Measurements from ENCODE around the gene FAM180B.

DNA sequence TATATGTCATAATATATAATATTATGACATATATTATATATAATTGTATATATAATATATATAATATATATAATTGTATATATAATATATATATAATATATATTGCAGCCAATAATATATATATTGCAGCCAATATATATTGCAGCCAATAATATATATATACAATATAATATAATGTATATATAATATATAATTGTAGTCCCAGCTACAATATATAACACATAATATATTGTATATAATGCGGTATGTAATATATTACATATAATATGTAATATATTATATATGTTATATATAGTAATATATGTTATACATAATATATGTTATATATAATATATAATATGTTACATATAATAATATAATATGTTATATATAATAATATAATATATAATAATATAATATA is 27.8 kb upstream of the FAM180B start:
- TF ChIP-seq POLR2A (IDR thresholded peaks at IDR 0.05; ENCODE audit: extremely low read depth, insufficient read length) = no peak
- TF ChIP-seq, protein P1, sequence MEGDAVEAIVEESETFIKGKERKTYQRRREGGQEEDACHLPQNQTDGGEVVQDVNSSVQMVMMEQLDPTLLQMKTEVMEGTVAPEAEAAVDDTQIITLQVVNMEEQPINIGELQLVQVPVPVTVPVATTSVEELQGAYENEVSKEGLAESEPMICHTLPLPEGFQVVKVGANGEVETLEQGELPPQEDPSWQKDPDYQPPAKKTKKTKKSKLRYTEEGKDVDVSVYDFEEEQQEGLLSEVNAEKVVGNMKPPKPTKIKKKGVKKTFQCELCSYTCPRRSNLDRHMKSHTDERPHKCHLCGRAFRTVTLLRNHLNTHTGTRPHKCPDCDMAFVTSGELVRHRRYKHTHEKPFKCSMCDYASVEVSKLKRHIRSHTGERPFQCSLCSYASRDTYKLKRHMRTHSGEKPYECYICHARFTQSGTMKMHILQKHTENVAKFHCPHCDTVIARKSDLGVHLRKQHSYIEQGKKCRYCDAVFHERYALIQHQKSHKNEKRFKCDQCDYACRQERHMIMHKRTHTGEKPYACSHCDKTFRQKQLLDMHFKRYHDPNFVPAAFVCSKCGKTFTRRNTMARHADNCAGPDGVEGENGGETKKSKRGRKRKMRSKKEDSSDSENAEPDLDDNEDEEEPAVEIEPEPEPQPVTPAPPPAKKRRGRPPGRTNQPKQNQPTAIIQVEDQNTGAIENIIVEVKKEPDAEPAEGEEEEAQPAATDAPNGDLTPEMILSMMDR (IDR thresholded peaks at IDR 0.05; ENCODE audit: low read depth, low read length) = no peak
- TF ChIP-seq, protein P2, sequence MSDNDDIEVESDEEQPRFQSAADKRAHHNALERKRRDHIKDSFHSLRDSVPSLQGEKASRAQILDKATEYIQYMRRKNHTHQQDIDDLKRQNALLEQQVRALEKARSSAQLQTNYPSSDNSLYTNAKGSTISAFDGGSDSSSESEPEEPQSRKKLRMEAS (IDR thresholded peaks at IDR 0.05; ENCODE audit: low read depth, low read length) = no peak
- no peak for TF ChIP-seq MYC (IDR thresholded peaks at IDR 0.05; ENCODE audit: low read depth, low read length)
